NCI-H748 (cell line): ENCODE results near the gene EIF4G2.

Source experiments
- DNase-seq: peaks from one replicate; lab custom pipeline; 2025; ENCODE audit not compliant: unreplicated experiment; lab: John Stamatoyannopoulos, UW

EIF4G2 gene

GRCh38 chr11:10777806-10778205 lies 30.9 kb downstream of the EIF4G2 start:
- no peak for DNase-seq

GRCh38 chr11:10777393-10777793 lies 31.3 kb downstream of the EIF4G2 start:
- no peak for DNase-seq

- DNase-seq, result no peak
These were observed 33.9 kb downstream of the EIF4G2 start for GRCh38 chr11:10774811-10775210.

- DNase-seq, result no peak
These were observed 37.3 kb downstream of the EIF4G2 start for GRCh38 chr11:10771457-10771856.

- DNase-seq, result peak; percentile 35
These were observed 38.0 kb downstream of the EIF4G2 start for GRCh38 chr11:10770626-10771254.

- no peak for DNase-seq
These were observed 44.3 kb downstream of the EIF4G2 start for GRCh38 chr11:10764412-10764811.

GRCh38 chr11:10763766-10764165 lies 45.0 kb downstream of the EIF4G2 start:
- DNase-seq, result no peak

GRCh38 chr11:10762913-10763421 lies 45.8 kb downstream of the EIF4G2 start:
- no peak for DNase-seq

- DNase-seq, result no peak
These were observed 46.5 kb downstream of the EIF4G2 start for GRCh38 chr11:10762185-10762584.

GRCh38 chr11:10761085-10761698 lies 47.5 kb downstream of the EIF4G2 start:
- DNase-seq, result no peak

- DNase-seq, result no peak
These were observed 49.8 kb downstream of the EIF4G2 start for GRCh38 chr11:10758957-10759356.

GRCh38 chr11:10752486-10752885 lies 56.2 kb downstream of the EIF4G2 start:
- DNase-seq, result no peak

- DNase-seq, result peak; percentile 11
These were observed 56.7 kb downstream of the EIF4G2 start for GRCh38 chr11:10752061-10752460.

- no peak for DNase-seq
These were observed 57.2 kb downstream of the EIF4G2 start for GRCh38 chr11:10751581-10751940.

GRCh38 chr11:10750838-10751580 lies 57.7 kb downstream of the EIF4G2 start, which contains the start of gene CTR9:
Gene CTR9 (plus strand): TSS chr11:10751246. CDS start chr11:10751413, 167 bp downstream.
- peak; percentile 92 for DNase-seq

- DNase-seq, result no peak
These were observed 59.2 kb downstream of the EIF4G2 start for GRCh38 chr11:10749476-10749875.

- DNase-seq, result no peak
These were observed 61.0 kb downstream of the EIF4G2 start for GRCh38 chr11:10747733-10748132.
